Gastroesophageal sphincter (tissue), 4 donors: ENCODE measurements around the gene OR51V1. TPM values are rescaled to one million over a fixed set of nuclear protein-coding genes. Genes with fewer than 3 reads are reported as not detected.
"Not testable (repeated sequence)": the region's sequence is repeated elsewhere in the genome, so short reads cannot be mapped to it uniquely, and the experiment has no call there.

Experiments used
- ATAC-seq: fragments of 150-250 bp; one replicate; pipeline ENCODE4 v1.9.1; 2016; ENCODE audit warnings: mild to moderate bottlenecking, moderate library complexity
- H3K27ac ChIP-seq, 4 donors: fragments of 200-600 bp; sonication (generic) in 3 of 4; 1 replicate in 3 of 4; 2 replicates in 1 of 4; pipeline ENCODE4 v1.5.1; 2016 to 2019
- H3K27me3 ChIP-seq: fragments of 200-600 bp; sonication (generic); one replicate; pipeline ENCODE4 v1.5.1; 2019
- H3K36me3 ChIP-seq, 2 donors: fragments of 200-600 bp; sonication (generic); one replicate each; pipeline ENCODE4 v1.5.1; 2019; ENCODE audit warnings: control low read depth in 1 of 2
- H3K4me1 ChIP-seq, 3 donors: fragments of 200-600 bp; sonication (generic); 1 replicate in 2 of 3; 2 replicates in 1 of 3; pipeline ENCODE4 v1.5.1; 2016 to 2019; ENCODE audit warnings: control low read depth in 2 of 3
- H3K4me3 ChIP-seq, 2 donors: fragments of 200-600 bp; sonication (generic); one replicate each; pipeline ENCODE4 v1.5.1; 2019; ENCODE audit warnings: mild to moderate bottlenecking in 1 of 2, moderate library complexity in 1 of 2
- H3K9me3 ChIP-seq, 3 donors: fragments of 200-600 bp; sonication (generic); one replicate each; pipeline ENCODE4 v1.5.1; 2017 to 2019; ENCODE audit warnings: control low read depth in 2 of 3
- EP300 ChIP-seq: sonication (generic); formaldehyde crosslinking; IDR thresholded peaks from one replicate; pipeline ENCODE4 v1.6.1; 2017; ENCODE audit warnings: antibody characterized with exemption, mild to moderate bottlenecking
- POLR2A ChIP-seq, 2 donors: fragments of 450-650 bp; IDR thresholded peaks; one replicate each; pipeline ENCODE4 v1.6.1; 2017; ENCODE audit warnings: antibody characterized with exemption in 2 of 2, mild to moderate bottlenecking in 2 of 2, moderate library complexity in 1 of 2
- POLR2AphosphoS5 ChIP-seq: sonication (generic); formaldehyde crosslinking; IDR thresholded peaks from one replicate; pipeline ENCODE4 v1.6.1; 2017; ENCODE audit warnings: antibody characterized with exemption
- WGBS, 2 donors: methylation state at CpG; one replicate each; pipeline ENCODE4 v1.1.5; 2018; ENCODE audit warnings: low coverage in 1 of 2; 5-methylcytosine and 5-hydroxymethylcytosine counted together
- total RNA-seq, 4 donors: library from RNA; depleted of rRNA; stranded (reverse); fragments of >200 nt; gene quantifications; one replicate each; pipeline ENCODE4 v1.1.0, GENCODE V29; 2016
- TF ChIP-seq, protein P1 (sequence below), 4 experiments: fragments of 200-600 bp in 2 of 4; fragments of 450-650 bp in 2 of 4; sonication (generic) in 1 of 4; IDR thresholded peaks; one replicate each; pipeline ENCODE4 v1.5.1; 2017 to 2019; ENCODE audit warnings: antibody characterized with exemption in 4 of 4, mild to moderate bottlenecking in 2 of 4, moderate library complexity in 2 of 4

Gene OR51V1
- total RNA-seq, 4 donors from 2014 or later: not detected

DNA sequence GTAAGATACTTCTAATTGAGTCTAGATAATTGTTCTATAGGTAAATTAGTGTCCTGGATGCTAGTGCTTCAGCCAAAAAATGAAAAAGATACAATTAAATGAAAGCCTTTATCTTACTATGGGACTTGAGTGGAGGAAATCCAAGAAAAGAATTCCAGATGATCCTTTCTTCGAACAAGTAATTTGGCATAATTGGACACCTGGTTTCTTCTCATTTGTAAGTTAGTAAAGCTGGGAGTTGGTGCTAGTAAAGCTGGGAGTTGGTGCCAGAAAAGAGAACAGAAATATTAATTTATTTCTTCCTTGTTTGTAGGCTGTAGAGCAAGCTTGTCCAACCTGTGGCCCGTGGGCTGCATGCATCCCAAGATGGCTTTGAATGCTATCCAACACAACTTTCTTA is 12.3 kb downstream of the OR51V1 start:
- WGBS, 2 donors: 75 to 85% methylated on average over 2 of the region's 2 CpGs
- H3K27ac ChIP-seq: no peak overlapping the region
- no peak for TF ChIP-seq POLR2AphosphoS5
- TF ChIP-seq, protein P1, sequence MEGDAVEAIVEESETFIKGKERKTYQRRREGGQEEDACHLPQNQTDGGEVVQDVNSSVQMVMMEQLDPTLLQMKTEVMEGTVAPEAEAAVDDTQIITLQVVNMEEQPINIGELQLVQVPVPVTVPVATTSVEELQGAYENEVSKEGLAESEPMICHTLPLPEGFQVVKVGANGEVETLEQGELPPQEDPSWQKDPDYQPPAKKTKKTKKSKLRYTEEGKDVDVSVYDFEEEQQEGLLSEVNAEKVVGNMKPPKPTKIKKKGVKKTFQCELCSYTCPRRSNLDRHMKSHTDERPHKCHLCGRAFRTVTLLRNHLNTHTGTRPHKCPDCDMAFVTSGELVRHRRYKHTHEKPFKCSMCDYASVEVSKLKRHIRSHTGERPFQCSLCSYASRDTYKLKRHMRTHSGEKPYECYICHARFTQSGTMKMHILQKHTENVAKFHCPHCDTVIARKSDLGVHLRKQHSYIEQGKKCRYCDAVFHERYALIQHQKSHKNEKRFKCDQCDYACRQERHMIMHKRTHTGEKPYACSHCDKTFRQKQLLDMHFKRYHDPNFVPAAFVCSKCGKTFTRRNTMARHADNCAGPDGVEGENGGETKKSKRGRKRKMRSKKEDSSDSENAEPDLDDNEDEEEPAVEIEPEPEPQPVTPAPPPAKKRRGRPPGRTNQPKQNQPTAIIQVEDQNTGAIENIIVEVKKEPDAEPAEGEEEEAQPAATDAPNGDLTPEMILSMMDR (IDR thresholded peaks at IDR 0.05): no peak
- TF ChIP-seq POLR2A (IDR thresholded peaks at IDR 0.05): no peak
- no peak for TF ChIP-seq EP300
- no peaks in the 10 kb centered on the region for H3K36me3 ChIP-seq
- no peaks in the 10 kb centered on the region for H3K4me1 ChIP-seq
- ATAC-seq: no peak
- H3K4me3 ChIP-seq: no peak overlapping the region
- peaks cover 0 to 8% (median 0%) of the 10 kb centered on the region in 3 donors for H3K9me3 ChIP-seq
- H3K27me3 ChIP-seq: no peaks in the 10 kb centered on the region

DNA sequence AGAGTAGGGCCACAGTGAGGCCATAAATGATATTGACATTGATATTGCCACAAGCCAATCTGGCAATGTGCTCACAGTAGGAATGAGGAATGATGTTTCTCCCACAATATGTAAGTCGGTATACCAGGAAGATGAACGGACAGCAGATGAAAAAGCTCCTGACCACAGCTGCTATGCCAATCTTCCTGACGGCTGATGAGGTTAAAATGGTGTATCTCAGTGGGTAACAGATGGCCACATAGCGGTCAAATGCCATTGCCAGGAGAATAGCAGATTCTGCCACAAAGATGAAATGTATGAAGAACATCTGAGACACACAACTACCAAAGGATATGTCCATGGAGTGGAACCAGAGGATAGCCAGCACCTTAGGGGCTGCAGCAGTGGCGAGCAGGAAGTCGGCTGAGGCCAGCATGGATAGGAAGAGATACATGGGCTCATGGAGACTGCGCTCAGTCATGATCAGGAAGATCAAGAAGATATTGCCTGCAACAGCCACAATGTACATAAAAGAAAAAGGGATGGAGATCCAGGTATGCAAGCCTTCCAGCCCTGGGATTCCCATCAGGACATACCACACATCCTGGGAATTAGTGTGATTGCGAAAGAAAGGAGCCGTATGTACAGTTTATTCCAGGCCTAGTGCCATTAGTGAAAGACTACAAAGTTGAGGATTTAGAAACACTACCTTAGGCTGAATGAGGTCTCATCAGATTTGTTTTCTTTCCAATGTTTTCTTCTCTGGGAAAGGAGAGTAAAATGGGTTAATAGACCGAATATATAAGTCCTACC is 22.2 kb downstream of the OR51V1 start:
- ATAC-seq: no peak

DNA sequence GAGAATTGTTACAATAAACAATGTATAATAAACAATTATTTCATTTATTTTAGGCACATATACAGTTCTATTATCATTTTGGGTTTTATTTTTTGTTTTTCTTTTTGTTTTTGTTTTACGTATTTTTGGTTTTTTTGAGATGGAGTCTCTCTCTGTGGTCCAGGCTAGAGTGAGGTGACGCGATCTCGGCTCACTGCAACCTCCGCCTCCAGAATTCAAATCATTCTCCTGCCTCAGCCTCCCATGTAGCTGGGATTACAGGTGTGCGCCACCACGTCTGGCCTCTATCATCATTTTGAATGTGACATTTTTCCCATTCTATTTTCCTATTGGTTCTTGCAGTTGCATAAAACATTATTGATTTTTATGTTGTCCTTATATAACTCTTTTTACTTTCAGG is 25.5 kb downstream of the OR51V1 start:
- 90 to 93% methylated on average over 7 of the region's 7 CpGs for WGBS, 2 donors

More for the DNA sequence above, 22.2 kb downstream of the OR51V1 start:
- Histone ChIP-seq H3K9me3 (no peaks in the 10 kb centered on the region), H3K4me1 (no peaks in the 10 kb centered on the region), H3K27me3 (no peaks in the 10 kb centered on the region), H3K4me3 (no peak overlapping the region), H3K36me3 (no peaks in the 10 kb centered on the region), H3K27ac (no peak overlapping the region)
- TF ChIP-seq POLR2AphosphoS5 (no peak), POLR2A (IDR thresholded peaks at IDR 0.05) (no peak), EP300 (no peak)
- TF ChIP-seq, protein P1 (IDR thresholded peaks at IDR 0.05): no peak
- WGBS, 2 donors: 77 to 80% methylated on average over 8 to 10 of the region's 10 CpGs

DNA sequence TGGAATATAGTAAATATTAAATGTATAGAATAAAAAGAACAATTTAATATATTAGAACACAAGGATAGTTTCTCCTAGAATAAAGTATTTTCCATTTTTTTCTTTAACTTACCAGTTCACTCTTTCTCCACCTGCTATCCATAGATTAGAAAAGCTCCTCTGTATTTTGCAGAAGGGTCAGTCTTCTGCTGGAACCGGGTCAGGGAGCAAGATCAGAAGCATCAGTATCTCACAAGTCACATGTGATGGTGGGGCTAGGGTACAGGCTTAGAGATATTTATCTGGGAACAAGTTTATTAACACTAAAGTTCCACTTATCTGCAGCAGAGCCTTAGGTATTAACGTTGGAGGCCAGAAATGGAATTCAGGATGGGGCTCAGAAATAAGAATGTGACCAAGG is 28.6 kb downstream of the OR51V1 start:
- Histone ChIP-seq H3K4me1 (no peaks in the 10 kb centered on the region), H3K36me3 (no peaks in the 10 kb centered on the region), H3K4me3 (no peak overlapping the region), H3K9me3 (no peaks in the 10 kb centered on the region), H3K27me3 (no peaks in the 10 kb centered on the region), H3K27ac (no peak overlapping the region)
- no peak for ATAC-seq
- TF ChIP-seq POLR2AphosphoS5: no peak
- no peak for TF ChIP-seq EP300
- TF ChIP-seq, protein P1 (IDR thresholded peaks at IDR 0.05): no peak
- no peak for TF ChIP-seq POLR2A (IDR thresholded peaks at IDR 0.05)
- 59 to 72% methylated on average over 2 of the region's 2 CpGs for WGBS, 2 donors

More for the DNA sequence above, 25.5 kb downstream of the OR51V1 start:
- Histone ChIP-seq H3K36me3 (no peaks in the 10 kb centered on the region), H3K27me3 (no peaks in the 10 kb centered on the region), H3K4me3 (no peak overlapping the region), H3K9me3 (no peaks in the 10 kb centered on the region), H3K4me1 (no peaks in the 10 kb centered on the region), H3K27ac (no peak overlapping the region)
- ATAC-seq: no peak
- TF ChIP-seq, protein P1 (IDR thresholded peaks at IDR 0.05): no peak
- no peak for TF ChIP-seq EP300
- no peak for TF ChIP-seq POLR2AphosphoS5
- TF ChIP-seq POLR2A (IDR thresholded peaks at IDR 0.05): no peak

DNA sequence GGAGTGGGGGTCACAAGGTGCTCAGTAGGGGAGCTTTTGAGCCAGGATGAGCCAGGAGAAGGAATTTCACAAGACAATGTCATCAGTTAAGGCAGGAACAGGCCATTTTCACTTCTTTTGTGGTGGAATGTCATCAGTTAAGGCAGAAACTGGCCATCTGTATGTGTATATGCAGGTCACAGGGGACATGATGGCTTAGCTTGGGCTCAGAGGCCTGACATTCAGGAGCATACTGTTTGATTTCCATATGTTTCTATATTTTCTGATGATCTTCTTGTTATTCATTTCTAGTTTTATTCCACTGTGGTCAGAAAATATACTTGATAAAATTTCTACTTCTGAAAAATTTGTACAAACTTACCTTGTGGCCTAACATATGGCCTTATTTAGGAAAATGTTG is 34.6 kb downstream of the OR51V1 start:
- H3K4me3 ChIP-seq, H3K36me3 ChIP-seq, H3K9me3 ChIP-seq, ATAC-seq, H3K27ac ChIP-seq, H3K4me1 ChIP-seq, H3K27me3 ChIP-seq: not testable (repeated sequence)

DNA sequence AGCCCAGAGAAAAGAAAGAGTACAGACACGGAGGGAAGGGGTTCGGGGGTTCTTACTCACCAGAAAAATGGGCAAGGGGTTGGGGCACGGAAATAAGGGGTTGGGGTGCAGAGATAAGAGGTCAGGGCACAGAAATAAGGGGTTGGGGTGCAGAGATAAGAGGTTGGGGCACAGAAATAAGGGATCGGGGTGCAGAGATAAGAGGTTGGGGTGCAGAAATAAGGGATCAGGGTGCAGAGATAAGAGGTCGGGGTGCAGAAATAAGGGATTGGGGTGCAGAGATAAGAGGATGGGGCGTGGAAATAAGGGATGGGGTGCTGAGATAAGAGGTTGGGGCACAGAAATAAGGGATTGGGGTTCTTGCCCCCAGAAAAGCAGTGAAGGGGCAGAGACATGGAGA is 35.7 kb downstream of the OR51V1 start:
- H3K4me1 ChIP-seq, H3K27me3 ChIP-seq, H3K4me3 ChIP-seq, H3K27ac ChIP-seq, H3K9me3 ChIP-seq, ATAC-seq, H3K36me3 ChIP-seq: not testable (repeated sequence)
- WGBS, 2 donors: 59 to 69% methylated on average over 4 to 5 of the region's 6 CpGs

DNA sequence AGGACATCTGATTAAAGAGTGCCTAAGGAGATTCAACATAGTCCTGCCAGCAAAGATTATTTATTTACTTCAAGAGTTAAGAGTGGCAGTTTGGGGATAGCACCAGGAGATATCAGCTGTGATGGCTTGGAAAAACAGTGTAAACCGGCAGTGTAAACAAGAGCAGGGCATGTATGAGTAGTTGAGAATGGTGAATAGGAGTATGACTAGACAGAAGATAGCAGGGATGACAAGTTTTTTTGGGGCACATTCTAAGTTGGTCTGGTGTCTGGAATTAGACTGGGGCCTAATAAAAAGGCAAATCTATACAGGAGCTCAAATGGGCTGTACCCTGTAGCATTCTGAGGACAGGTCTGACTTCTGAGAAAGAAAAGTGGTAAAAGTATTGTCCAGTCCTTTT is 39.4 kb downstream of the OR51V1 start:
- not testable (repeated sequence) for H3K27me3 ChIP-seq, H3K27ac ChIP-seq, H3K9me3 ChIP-seq, H3K4me3 ChIP-seq, ATAC-seq, H3K36me3 ChIP-seq, H3K4me1 ChIP-seq
- 57 to 60% methylated on average over 1 of the region's 1 CpG for WGBS, 2 donors

DNA sequence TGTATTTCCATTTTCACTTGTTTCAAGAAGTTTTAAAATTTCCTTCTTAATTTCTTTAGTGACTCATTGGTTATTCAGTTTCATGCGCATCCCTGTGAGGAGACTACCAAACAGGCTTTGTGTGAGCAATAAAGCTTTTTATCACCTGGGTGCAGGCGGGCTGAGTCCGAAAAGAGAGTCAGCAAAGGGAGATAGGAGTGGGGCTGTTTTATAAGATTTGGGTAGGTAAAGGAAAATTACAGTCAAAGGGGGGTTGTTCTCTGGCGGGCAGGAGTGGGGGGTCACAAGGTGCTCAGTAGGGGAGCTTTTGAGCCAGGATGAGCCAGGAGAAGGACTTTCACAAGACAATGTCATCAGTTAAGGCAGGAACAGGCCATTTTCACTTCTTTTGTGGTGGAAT is 40.3 kb downstream of the OR51V1 start:
- H3K27me3 ChIP-seq, H3K4me1 ChIP-seq, H3K27ac ChIP-seq, H3K4me3 ChIP-seq, ATAC-seq, H3K36me3 ChIP-seq, H3K9me3 ChIP-seq: not testable (repeated sequence)
- WGBS, 2 donors: 92 to 100% methylated on average over 2 of the region's 4 CpGs
